ENCODE measurements around the gene PTS.

PTS gene

GRCh38 chr11:112266410-112266778 is 40.2 kb downstream of the PTS start:
- DNase-seq: no peak

- DNase-seq: no peak
Measured at GRCh38 chr11:112267188-112267591, 41.0 kb downstream of the PTS start.

GRCh38 chr11:112268406-112268805 is 42.2 kb downstream of the PTS start:
- DNase-seq: no peak

- DNase-seq: no peak
Measured at GRCh38 chr11:112269139-112269538, 42.9 kb downstream of the PTS start.

GRCh38 chr11:112270551-112271180 is 44.4 kb downstream of the PTS start:
- no peak for DNase-seq

GRCh38 chr11:112271242-112271641 is 45.0 kb downstream of the PTS start:
- no peak for DNase-seq

- DNase-seq: no peak
Measured at GRCh38 chr11:112273066-112273465, 46.8 kb downstream of the PTS start.

GRCh38 chr11:112274007-112274783 is 48.0 kb downstream of the PTS start:
- no peak for DNase-seq

GRCh38 chr11:112277029-112277428 is 50.8 kb downstream of the PTS start:
- no peak for DNase-seq

GRCh38 chr11:112277941-112278340 is 51.7 kb downstream of the PTS start:
- DNase-seq: no peak

- no peak for DNase-seq
Measured at GRCh38 chr11:112278803-112279202, 52.6 kb downstream of the PTS start.

GRCh38 chr11:112279901-112280267 is 53.7 kb downstream of the PTS start:
- DNase-seq: peak; percentile 79

- peak; percentile 74 for DNase-seq
Measured at GRCh38 chr11:112280268-112281126, 54.3 kb downstream of the PTS start.

- DNase-seq: no peak
Measured at GRCh38 chr11:112281726-112282125, 55.5 kb downstream of the PTS start.
